Activated CD8-positive, alpha-beta memory T cell treated with anti-CD3 and anti-CD28 coated beads, Interleukin-2, amount 50 U/mL, for 1 hour (primary cell): Measurements from ENCODE around the gene MAB21L3.

Source experiments
- DNase-seq: peaks from one replicate; pipeline ENCODE4 v3.0.0-alpha.2; 2020; ENCODE audit errors: extremely low read depth

Gene MAB21L3

GRCh38 chr1:116165572-116165971 lies 54.4 kb downstream of the MAB21L3 start:
- no peak for DNase-seq

- no peak for DNase-seq
Measured at GRCh38 chr1:116166011-116166571, 54.9 kb downstream of the MAB21L3 start.

- DNase-seq, result no peak
Measured at GRCh38 chr1:116166655-116167054, 55.5 kb downstream of the MAB21L3 start.

- DNase-seq, result no peak
Measured at GRCh38 chr1:116167625-116168276, 56.6 kb downstream of the MAB21L3 start.

- peak; percentile 43 for DNase-seq
Measured at GRCh38 chr1:116168277-116169032, 57.3 kb downstream of the MAB21L3 start.

GRCh38 chr1:116169898-116170297 lies 58.7 kb downstream of the MAB21L3 start:
- DNase-seq, result no peak

- no peak for DNase-seq
Measured at GRCh38 chr1:116170721-116171589, 59.8 kb downstream of the MAB21L3 start.

- no peak for DNase-seq
Measured at GRCh38 chr1:116172666-116173065, 61.5 kb downstream of the MAB21L3 start.

- DNase-seq, result no peak
Measured at GRCh38 chr1:116175611-116176010, 64.4 kb downstream of the MAB21L3 start.

GRCh38 chr1:116176306-116176789 lies 65.1 kb downstream of the MAB21L3 start:
- DNase-seq, result no peak

- DNase-seq, result no peak
Measured at GRCh38 chr1:116177861-116178260, 66.7 kb downstream of the MAB21L3 start.

- DNase-seq, result no peak
Measured at GRCh38 chr1:116178837-116179236, 67.6 kb downstream of the MAB21L3 start.

GRCh38 chr1:116179419-116179818 lies 68.2 kb downstream of the MAB21L3 start:
- DNase-seq, result no peak

- no peak for DNase-seq
Measured at GRCh38 chr1:116179964-116180363, 68.8 kb downstream of the MAB21L3 start.

- DNase-seq, result no peak
Measured at GRCh38 chr1:116182019-116182714, 71.0 kb downstream of the MAB21L3 start.
